Pancreas (tissue), 10 donors: ENCODE measurements around the gene GTSE1. TPM values are rescaled to one million over a fixed set of nuclear protein-coding genes. Genes with fewer than 3 reads are reported as not detected.

Experiments
- ATAC-seq, 4 donors: fragments of 200-7000 bp; cut with Tn5 transposase; one replicate each; pipeline versions ENCODE4 v1.8.0 to v1.9.1; 2020; ENCODE audit warnings: mild to moderate bottlenecking in 4 of 4, moderate library complexity in 4 of 4
- DNase-seq, 6 donors: peaks; one replicate each; pipeline ENCODE4 v3.0.0-alpha.2; 2020
- FAIRE-seq: peaks from 2 replicates; lab custom pipeline; 2012; peaks lifted over from hg19 to GRCh38; lab: Jason Lieb, UNC
- H3K27ac ChIP-seq, 4 donors: fragments of 200-600 bp; sonication (generic); 1 replicate in 3 of 4; 2 replicates in 1 of 4; pipeline versions ENCODE4 v1.5.0 to v1.8.0; 2020
- H3K27me3 ChIP-seq, 4 donors: fragments of 200-600 bp; one replicate each; pipeline ENCODE4 v1.8.0; 2021
- H3K36me3 ChIP-seq, 3 donors: fragments of 200-600 bp; sonication (generic) in 1 of 3; one replicate each; pipeline versions ENCODE4 v1.5.0 to v1.8.0; 2020 to 2021
- H3K4me1 ChIP-seq, 3 donors: fragments of 200-600 bp; one replicate each; pipeline ENCODE4 v1.8.0; 2021
- H3K4me3 ChIP-seq, 4 donors: fragments of 200-600 bp; sonication (generic) in 2 of 4; one replicate each; pipeline versions ENCODE4 v1.5.0 to v1.8.0; 2020 to 2021
- H3K9me3 ChIP-seq, 4 donors: fragments of 200-600 bp; one replicate each; pipeline ENCODE4 v1.8.0; 2021
- CTCF ChIP-seq, 4 donors: fragments of 200-600 bp; sonication (generic) in 3 of 4; IDR thresholded peaks; one replicate each; pipeline versions ENCODE4 v1.5.0 to v1.8.0; 2021; ENCODE audit warnings: antibody characterized with exemption in 4 of 4
- WGBS, 2 donors: extraction: QIAGEN DNeasy Blood & Tissue Kit; methylation state at CpG; one replicate each; pipeline ENCODE4 v1.1.7; 2013; 5-methylcytosine and 5-hydroxymethylcytosine counted together
- intact Hi-C, 3 donors: fragments of 100-400 bp; cut with DNase I; formaldehyde crosslinking; loops; one replicate each; pipeline versions ENCODE4 v1.11.1 to v1.14.2; 2022
- polyA plus RNA-seq, 2 donors: library from polyadenylated mRNA; stranded (reverse); fragments of 200-250 nt; gene quantifications; one replicate each; pipeline ENCODE4 v1.2.3, GENCODE V29; 2013
- total RNA-seq, 6 donors: library from RNA; stranded (reverse); fragmentation: NEBNext Ultra II Directional in 4 of 6; extraction: Animal tissue kit (Norgen Biotek cat#: 25700) in 4 of 6; gene quantifications; one replicate each; pipeline versions ENCODE4 v1.2.1 to v1.2.4, GENCODE V29; 2021 to 2023
- donor health status: healthy with polysubstance abuse.
- donor health status: DM: no; HTN: no; CAD: no; lungs with moderate emphysema.
- donor health status: DM: no; HTN: no; CAD: no.
- donor health status: control.
- donor health status: control.
- donor health status: Bipolar disorder and iron deficiency.
- donor health status: DM: yes; HTN: yes; CAD: no.
- donor health status: DM: no; HTN: no; CAD: no.
- donor health status: DM: no; HTN: no; CAD: no.
- donor health status: DM: yes; HTN: yes; CAD: no.

GTSE1 gene
- total and polyA plus RNA-seq, 8 donors: 0.12 to 0.75 (median 0.23) TPM; not detected in 1

GRCh38 chr22:46290121-46290842, 6.4 kb upstream of the GTSE1 start:
- Histone ChIP-seq H3K9me3 (no peaks in the 10 kb centered on the region), H3K36me3 (peaks cover 0 to 20% (median under 1%) of the 10 kb centered on the region in 3 donors), H3K27ac (no peak overlapping the region), H3K27me3 (no peaks in the 10 kb centered on the region), H3K4me3 (no peak overlapping the region), H3K4me1 (peaks cover 0 to 15% (median 8%) of the 10 kb centered on the region in 3 donors)
- peak in 1 of 6 donors; percentile 28 for DNase-seq
- whole genome bisulfite sequencing, 2 donors: 92 to 97% methylated on average over 17 of the region's 17 CpGs
- no peak for ATAC-seq
- FAIRE-seq: no peak
- intact Hi-C loops: no loop called here
- TF ChIP-seq CTCF (IDR thresholded peaks at IDR 0.05): no peak

GRCh38 chr22:46290843-46291785, 5.6 kb upstream of the GTSE1 start:
- Histone ChIP-seq H3K27ac (no peak overlapping the region), H3K9me3 (no peaks in the 10 kb centered on the region), H3K4me1 (peaks cover 0 to 15% (median 13%) of the 10 kb centered on the region in 3 donors), H3K27me3 (no peaks in the 10 kb centered on the region), H3K36me3 (peaks cover 0 to 18% (median 0%) of the 10 kb centered on the region in 3 donors), H3K4me3 (no peak overlapping the region)
- FAIRE-seq: no peak
- no peak for DNase-seq
- no peak for ATAC-seq
- 96 to 97% methylated on average over 19 to 23 of the region's 23 CpGs for WGBS, 2 donors
- intact Hi-C loops: no loop called here
- no peak for TF ChIP-seq CTCF (IDR thresholded peaks at IDR 0.05)

- Histone ChIP-seq H3K27ac (no peak overlapping the region), H3K27me3 (no peaks in the 10 kb centered on the region), H3K36me3 (peaks cover 0 to 18% (median 0%) of the 10 kb centered on the region in 3 donors), H3K4me1 (peaks cover 4 to 14% (median 14%) of the 10 kb centered on the region in 3 donors), H3K4me3 (no peak overlapping the region), H3K9me3 (no peaks in the 10 kb centered on the region)
- intact Hi-C loops: no loop called here
- 95% methylated on average over 3 of the region's 3 CpGs for WGBS, 2 donors
- FAIRE-seq (no peak), ATAC-seq (no peak), DNase-seq (no peak)
- no peak for TF ChIP-seq CTCF (IDR thresholded peaks at IDR 0.05)
These were observed 4.5 kb upstream of the GTSE1 start for GRCh38 chr22:46292173-46292572.

- peaks cover 5 to 11% (median 9%) of the 10 kb centered on the region in 3 donors for H3K4me1 ChIP-seq
- H3K4me3 ChIP-seq: no peak overlapping the region
- 92% methylated on average over 14 of the region's 14 CpGs for WGBS, 2 donors
- intact Hi-C loops: no loop called here
- no peaks in the 10 kb centered on the region for H3K9me3 ChIP-seq
- ATAC-seq: no peak
- H3K36me3 ChIP-seq: peaks cover 0 to 18% (median 0%) of the 10 kb centered on the region in 3 donors
- no peak for DNase-seq
- no peaks in the 10 kb centered on the region for H3K27me3 ChIP-seq
- FAIRE-seq: no peak
- peak overlapping the region in 2 of 4 donors; percentile 12 to 51 for H3K27ac ChIP-seq
- no peak for TF ChIP-seq CTCF (IDR thresholded peaks at IDR 0.05)
These were observed 3.9 kb upstream of the GTSE1 start for GRCh38 chr22:46292732-46293131.
